Measurements from ENCODE around the gene ISCA1.

Gene ISCA1

GRCh38 chr9:86217076-86217755 lies 65.1 kb downstream of the ISCA1 start:
- DNase-seq: no peak

Measured in stimulated activated CD4-positive, alpha-beta T cell treated with anti-CD3 and anti-CD28 coated beads, Interleukin-4, amount 100 ng/mL, for 24 hours (primary cell).